GM18858 (cell line): ENCODE measurements around the gene THRAP3.

ENCODE experiments used
- ATAC-seq: cut with Tn5 transposase; IDR thresholded peaks from one replicate; pipeline ENCODE4 v1.9.1; 2021; ENCODE audit not compliant: unreplicated experiment

THRAP3 gene

DNA sequence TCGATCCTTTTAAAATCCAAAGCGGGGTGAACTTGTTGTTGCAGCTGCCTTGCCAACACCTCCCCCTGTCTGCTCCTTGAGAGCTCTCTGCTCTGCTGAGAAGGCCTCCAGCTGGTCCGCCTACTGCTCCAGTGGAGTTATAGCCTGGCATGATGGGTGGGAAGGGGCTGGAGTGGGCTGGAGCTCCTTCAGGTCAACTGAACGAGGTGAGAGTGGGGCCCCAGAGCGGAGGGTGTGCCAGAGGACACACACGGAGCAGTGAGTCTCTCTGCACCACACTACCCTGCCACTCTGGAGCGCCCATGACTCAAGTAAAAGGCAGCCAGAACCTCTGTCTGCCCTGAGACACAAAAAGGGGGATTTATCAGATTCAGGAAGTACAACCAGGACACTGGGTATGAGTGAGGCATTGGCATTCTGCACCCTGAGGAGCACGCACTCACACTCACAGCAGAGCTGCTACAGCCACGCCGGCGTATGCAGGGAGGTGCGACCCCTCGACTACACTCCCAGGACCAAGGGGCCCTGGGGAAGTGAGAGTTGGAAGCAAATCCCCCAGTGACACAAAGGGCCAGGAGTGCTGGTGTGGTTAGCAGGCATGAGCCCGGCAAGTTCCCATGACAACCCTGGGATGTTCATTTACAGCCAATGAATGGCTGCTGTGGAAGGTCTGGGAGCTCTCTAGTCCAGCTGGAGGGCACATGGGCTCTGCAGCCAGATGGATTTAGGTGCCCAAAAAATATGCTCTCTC, 127.2 kb downstream of the THRAP3 start:
- ATAC-seq: no peak

DNA sequence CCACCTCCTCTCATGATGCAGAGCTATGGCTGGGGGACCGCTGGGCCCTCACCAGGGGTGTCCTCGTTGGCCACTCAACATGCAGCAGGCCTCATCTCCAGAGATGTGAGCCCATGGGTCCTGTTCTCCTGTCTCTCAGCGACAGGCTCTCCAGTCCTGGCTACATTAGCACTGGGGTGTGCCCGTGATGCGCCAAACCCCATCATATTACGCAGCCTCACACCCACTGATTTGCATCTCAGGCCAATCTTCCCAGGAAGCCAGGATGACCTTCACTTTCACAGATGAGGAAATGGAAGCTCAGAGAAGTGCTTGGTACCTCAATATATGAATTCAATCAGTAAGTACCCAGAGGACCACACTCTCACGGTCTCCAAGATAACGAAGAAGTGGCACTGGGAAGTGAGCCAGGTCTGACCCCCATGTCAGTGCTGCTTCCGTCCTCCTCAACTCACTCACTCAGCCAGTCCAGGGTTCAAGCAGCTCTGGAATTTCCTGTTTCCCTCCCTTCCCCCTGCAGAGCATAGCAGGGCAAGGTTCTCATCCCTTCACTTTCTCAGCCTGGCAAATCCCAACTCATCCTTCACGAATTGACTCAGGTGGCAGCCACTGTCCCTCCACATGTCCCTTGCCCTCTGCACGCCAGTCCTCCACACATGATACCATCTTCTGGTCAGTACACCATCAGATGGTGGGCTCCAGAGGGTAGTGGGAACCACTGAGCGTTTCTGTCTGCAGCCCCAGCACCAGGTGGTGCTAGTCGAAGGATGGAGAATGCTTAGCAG, 128.1 kb downstream of the THRAP3 start:
- ATAC-seq: no peak

DNA sequence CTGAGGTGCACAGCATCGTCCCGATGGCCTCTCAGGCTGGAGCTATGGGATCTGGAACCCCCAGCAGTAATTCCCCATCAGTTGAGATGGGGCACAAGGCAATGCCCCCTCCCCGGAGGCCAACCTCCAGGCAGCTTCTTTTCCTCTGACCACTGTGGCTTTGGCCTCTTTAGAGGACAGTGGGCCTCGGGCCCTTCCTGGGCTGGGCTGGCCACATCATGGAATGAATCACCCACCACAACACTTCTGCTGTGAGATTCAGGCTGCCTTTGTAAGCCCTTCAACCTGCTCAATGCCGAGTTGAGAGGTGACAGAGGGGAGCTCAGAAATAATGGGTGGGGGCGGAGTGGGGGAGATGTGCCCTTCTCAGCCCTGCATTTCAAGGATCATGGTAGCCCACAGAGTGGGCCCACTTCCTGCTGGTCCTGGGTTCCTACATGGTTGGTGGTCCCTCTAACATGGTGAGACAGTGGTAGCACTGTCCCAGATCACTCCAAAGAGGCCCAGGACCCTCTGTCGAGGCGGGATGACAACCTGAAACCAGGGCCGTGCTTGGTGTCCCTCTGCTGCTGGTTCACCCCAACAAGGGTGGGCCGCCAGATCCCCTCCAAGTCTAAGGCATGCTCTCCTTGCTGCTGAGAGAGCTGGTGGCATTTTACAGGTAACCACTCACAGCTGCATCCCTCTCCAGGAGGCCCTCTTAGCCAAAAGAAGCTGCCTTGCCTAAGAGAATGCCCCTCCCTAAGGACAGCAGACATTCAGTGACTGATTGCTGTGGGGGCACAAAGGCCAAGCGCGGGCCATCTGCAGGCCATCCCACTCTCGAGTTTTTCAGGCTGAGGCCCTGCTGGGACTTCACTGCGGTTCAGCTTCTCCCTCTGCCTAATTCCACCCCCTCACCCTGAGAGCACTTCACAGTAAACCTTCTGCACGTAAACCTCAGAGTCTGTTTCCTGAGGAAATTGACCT, 129.0 kb downstream of the THRAP3 start:
- no peak for ATAC-seq

DNA sequence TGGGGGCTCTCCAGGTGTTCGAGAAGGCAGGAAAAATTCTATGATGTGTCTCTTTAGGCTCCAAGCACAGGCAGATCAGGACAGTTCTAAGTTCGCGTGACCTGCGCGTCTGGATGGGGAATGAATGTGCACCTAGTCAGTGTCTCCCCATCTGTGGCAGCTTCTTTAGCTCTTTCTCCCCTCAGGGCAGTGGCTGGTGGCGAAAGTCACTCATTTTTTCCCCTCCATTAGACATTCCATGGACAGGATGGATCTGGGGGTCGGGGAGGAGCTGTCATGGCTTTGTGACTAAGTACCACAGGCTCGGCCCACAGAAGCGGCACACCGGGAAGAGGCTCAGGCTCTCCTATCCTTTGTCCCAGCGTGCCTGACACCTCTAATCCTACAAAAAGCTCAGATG, 130.2 kb downstream of the THRAP3 start:
- ATAC-seq: no peak
